GM21390 (cell line): ENCODE measurements around the gene PRICKLE1.

Experiments used
- ATAC-seq: cut with Tn5 transposase; IDR thresholded peaks from one replicate; pipeline ENCODE4 v1.9.1; 2021; ENCODE audit not compliant: unreplicated experiment

PRICKLE1 gene

GRCh38 chr12:42589465-42590329 is at the start of gene PRICKLE1:
Gene PRICKLE1, minus strand, starts transcription at chr12:42589746. Its CDS starts 117,230 bp downstream, at chr12:42472516.
- ATAC-seq, result peak; percentile 82

GRCh38 chr12:42638697-42639096 is 49.2 kb upstream of the PRICKLE1 start:
- ATAC-seq, result no peak

- ATAC-seq, result no peak
Measured at GRCh38 chr12:42638011-42638410, 48.5 kb upstream of the PRICKLE1 start.

GRCh38 chr12:42636993-42637392 is 47.4 kb upstream of the PRICKLE1 start:
- no peak for ATAC-seq

GRCh38 chr12:42633594-42633993 is 44.0 kb upstream of the PRICKLE1 start:
- no peak for ATAC-seq

- ATAC-seq, result no peak
Measured at GRCh38 chr12:42631513-42631912, 42.0 kb upstream of the PRICKLE1 start.

- ATAC-seq, result no peak
Measured at GRCh38 chr12:42630314-42630713, 40.8 kb upstream of the PRICKLE1 start.

- ATAC-seq, result no peak
Measured at GRCh38 chr12:42627151-42627550, 37.6 kb upstream of the PRICKLE1 start.

- ATAC-seq, result no peak
Measured at GRCh38 chr12:42625611-42626010, 36.1 kb upstream of the PRICKLE1 start.

- ATAC-seq, result no peak
Measured at GRCh38 chr12:42617622-42618021, 28.1 kb upstream of the PRICKLE1 start.

- no peak for ATAC-seq
Measured at GRCh38 chr12:42615006-42615405, 25.5 kb upstream of the PRICKLE1 start.

GRCh38 chr12:42612231-42612613 is 22.7 kb upstream of the PRICKLE1 start:
- ATAC-seq, result no peak

- ATAC-seq, result no peak
Measured at GRCh38 chr12:42611571-42612230, 22.2 kb upstream of the PRICKLE1 start.

- no peak for ATAC-seq
Measured at GRCh38 chr12:42609605-42610004, 20.1 kb upstream of the PRICKLE1 start.

GRCh38 chr12:42608196-42608825 is 18.8 kb upstream of the PRICKLE1 start:
- ATAC-seq, result no peak

- no peak for ATAC-seq
Measured at GRCh38 chr12:42607584-42608058, 18.1 kb upstream of the PRICKLE1 start.

- ATAC-seq, result no peak
Measured at GRCh38 chr12:42606471-42606870, 16.9 kb upstream of the PRICKLE1 start.

GRCh38 chr12:42605685-42606084 is 16.1 kb upstream of the PRICKLE1 start:
- no peak for ATAC-seq

GRCh38 chr12:42603246-42603990 is 13.9 kb upstream of the PRICKLE1 start:
- ATAC-seq, result no peak

- ATAC-seq, result no peak
Measured at GRCh38 chr12:42593874-42594273, 4.3 kb upstream of the PRICKLE1 start.

GRCh38 chr12:42590330-42590934 is 886 bp upstream of the PRICKLE1 start:
- ATAC-seq, result no peak
